ENCODE data around the gene UTF1. TPM values are rescaled to one million over a fixed set of nuclear protein-coding genes. Genes with fewer than 3 reads are reported as not detected.

Gene UTF1
- total and polyA plus RNA-seq, 2 experiments from 2014 or later: not detected

DNA sequence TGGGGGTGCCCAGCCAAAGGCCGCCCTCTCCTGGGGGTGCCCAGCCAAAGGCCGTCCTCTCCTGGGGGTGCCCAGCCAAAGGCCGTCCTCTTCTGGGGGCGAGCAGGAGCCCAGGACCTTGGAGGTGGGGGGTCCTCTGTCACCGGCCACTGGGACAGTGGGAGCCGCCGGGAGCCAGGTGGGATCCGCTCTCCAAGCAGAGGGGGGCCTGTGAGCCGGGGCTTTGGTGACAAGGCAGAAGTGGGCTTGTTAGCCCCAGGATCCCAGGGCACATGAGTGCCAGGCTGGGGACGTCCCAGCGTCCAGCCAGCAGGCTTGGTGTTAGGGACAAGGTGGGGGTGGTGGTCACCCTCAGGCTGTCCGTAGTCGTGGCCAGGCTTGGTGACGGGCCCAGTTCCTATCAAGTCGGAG, 29.4 kb upstream of the UTF1 start:
- H3K4me3 ChIP-seq: no peak overlapping the region
- H3K4me1 ChIP-seq (ENCODE audit: low read depth): no peaks in the 10 kb centered on the region
- no peak overlapping the region for H3K27ac ChIP-seq
- no peak for DNase-seq (ENCODE audit: low read depth in 1 of 2, low spot score in 1 of 2)
- no peaks in the 10 kb centered on the region for H3K9me3 ChIP-seq (ENCODE audit: low read depth)
- H3K36me3 ChIP-seq: no peaks in the 10 kb centered on the region
- TF ChIP-seq, protein P1, sequence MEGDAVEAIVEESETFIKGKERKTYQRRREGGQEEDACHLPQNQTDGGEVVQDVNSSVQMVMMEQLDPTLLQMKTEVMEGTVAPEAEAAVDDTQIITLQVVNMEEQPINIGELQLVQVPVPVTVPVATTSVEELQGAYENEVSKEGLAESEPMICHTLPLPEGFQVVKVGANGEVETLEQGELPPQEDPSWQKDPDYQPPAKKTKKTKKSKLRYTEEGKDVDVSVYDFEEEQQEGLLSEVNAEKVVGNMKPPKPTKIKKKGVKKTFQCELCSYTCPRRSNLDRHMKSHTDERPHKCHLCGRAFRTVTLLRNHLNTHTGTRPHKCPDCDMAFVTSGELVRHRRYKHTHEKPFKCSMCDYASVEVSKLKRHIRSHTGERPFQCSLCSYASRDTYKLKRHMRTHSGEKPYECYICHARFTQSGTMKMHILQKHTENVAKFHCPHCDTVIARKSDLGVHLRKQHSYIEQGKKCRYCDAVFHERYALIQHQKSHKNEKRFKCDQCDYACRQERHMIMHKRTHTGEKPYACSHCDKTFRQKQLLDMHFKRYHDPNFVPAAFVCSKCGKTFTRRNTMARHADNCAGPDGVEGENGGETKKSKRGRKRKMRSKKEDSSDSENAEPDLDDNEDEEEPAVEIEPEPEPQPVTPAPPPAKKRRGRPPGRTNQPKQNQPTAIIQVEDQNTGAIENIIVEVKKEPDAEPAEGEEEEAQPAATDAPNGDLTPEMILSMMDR (IDR thresholded peaks at IDR 0.05; ENCODE audit: low read depth, low read length): no peak
- H3K27me3 ChIP-seq: no peaks in the 10 kb centered on the region

DNA sequence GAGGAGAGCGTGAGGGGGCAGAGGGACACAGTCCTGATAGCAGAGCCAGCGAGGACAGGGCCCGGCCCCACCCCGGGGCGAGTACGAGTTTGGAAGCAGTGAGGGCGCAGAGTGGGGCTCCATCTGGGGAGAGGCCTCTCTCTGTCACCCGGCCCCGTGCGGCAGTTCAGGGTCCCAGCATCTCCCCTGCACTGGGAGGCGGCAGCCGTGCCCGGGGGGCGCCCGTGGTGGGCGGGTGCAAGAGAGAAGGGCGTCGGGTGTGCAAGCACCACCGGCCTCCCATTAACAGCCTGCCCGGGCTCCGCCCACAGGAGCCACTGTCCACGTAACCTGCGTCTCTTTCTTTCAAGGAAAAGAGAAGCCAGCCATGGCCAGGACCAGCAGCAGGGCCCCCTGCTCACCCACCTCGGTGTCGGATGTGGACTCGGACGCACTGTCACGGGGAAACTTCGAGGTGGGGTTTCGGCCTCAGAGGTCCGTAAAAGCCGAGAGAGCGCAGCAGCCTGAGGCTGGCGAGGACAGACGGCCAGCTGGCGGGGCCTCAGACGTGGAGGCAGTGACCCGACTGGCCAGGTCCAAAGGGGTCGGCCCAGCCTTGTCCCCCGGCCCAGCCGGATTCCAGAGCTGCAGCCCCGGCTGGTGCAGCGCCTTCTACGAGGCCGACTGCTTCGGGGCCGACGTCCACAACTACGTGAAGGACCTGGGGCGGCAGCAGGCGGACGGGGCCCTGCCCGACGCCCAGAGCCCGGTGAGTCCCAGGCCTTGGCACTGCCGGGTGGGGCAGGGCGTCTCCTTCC, 28.7 kb upstream of the UTF1 start:
- DNase-seq (ENCODE audit: low read depth in 1 of 2, low spot score in 1 of 2): no peak
- TF ChIP-seq, protein P1 (IDR thresholded peaks at IDR 0.05; ENCODE audit: low read depth, low read length): no peak
- no peak overlapping the region for H3K27ac ChIP-seq
- H3K36me3 ChIP-seq: no peaks in the 10 kb centered on the region
- no peaks in the 10 kb centered on the region for H3K27me3 ChIP-seq
- H3K4me1 ChIP-seq (ENCODE audit: low read depth): no peaks in the 10 kb centered on the region
- no peak overlapping the region for H3K4me3 ChIP-seq
- H3K9me3 ChIP-seq (ENCODE audit: low read depth): no peaks in the 10 kb centered on the region

DNA sequence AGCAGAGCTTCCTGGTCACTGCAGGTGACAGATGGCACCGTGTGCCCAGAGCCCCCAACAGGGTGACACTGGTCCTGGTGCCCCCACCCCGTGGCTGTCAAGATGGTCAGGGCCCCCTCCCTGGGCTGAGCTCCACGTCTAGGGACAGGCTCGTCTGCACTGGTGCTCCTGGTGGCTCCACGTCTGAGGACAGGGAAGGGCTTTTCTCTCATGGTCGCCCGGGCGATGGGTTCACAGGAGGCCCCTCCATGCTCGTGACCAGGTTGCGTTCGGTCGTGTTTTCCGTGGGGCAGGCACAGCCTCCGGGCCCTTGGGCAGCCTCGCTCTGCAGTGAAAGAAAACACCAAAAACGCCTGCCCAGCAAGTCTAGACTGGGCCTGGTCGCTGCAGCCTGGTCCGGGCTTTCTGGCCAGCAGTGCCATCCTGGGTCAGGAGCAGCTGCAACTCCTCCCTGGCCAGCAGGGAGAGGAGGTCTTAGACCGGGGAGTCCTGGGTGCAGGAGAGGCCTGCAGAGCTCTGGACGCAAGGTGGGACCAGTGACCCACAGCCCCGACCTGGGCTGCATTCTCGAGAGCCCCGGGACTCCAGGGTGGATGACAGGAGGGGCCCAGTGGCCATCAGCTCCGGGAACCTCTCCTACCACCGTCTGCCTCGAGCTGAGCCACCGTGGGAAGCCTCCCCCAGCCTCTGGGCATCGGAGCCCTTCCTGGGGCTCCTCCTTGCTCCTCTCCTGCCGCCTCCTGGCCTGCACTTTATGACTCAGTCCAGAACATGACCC, 27.9 kb upstream of the UTF1 start:
- Histone ChIP-seq H3K9me3 (ENCODE audit: low read depth) (no peaks in the 10 kb centered on the region), H3K27me3 (no peaks in the 10 kb centered on the region), H3K4me3 (no peak overlapping the region), H3K4me1 (ENCODE audit: low read depth) (no peaks in the 10 kb centered on the region), H3K36me3 (no peaks in the 10 kb centered on the region), H3K27ac (no peak overlapping the region)
- TF ChIP-seq, protein P1 (IDR thresholded peaks at IDR 0.05; ENCODE audit: low read depth, low read length): no peak
- no peak for DNase-seq (ENCODE audit: low read depth in 1 of 2, low spot score in 1 of 2)

DNA sequence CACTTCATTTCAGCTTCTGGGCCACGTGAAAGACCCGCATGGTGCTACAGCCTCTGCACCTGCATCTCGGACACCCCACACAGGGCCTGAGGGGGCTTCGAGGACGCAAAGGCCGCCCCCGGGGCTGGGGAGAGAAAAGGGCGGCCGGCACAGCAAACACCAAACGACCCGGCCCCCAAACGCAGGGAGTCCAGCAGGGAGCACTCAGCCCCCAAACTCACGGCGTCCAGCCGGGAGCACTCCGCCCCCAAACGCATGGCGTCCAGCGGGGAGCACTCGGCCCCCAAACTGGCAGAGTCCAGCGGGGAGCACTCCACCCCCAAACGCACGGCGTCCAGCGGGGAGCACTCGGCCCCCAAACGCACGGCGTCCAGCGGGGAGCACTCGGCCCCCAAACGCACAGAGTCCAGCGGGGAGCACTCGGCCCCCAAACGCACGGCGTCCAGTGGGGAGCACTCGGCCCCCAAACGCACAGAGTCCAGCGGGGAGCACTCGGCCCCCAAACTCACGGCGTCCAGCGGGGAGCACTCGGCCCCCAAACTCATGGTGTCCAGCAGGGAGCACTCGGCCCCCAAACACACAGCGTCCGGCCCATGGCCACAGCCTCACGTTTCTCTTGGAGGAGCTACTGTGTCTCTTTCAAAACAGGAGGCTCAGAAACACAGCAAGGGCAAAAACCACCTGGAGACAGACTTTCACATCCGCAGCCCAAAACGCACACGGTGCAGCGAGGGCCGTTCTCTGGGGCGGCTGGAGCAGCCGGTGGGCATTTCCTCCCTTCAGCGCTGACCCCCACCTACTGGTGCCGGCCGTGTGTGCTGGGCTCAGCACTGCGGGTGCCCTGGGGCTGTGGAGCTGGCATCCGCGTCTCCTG, 27.0 kb upstream of the UTF1 start:
- Histone ChIP-seq H3K27me3 (no peaks in the 10 kb centered on the region), H3K36me3 (no peaks in the 10 kb centered on the region), H3K27ac (no peak overlapping the region), H3K9me3 (ENCODE audit: low read depth) (no peaks in the 10 kb centered on the region), H3K4me1 (ENCODE audit: low read depth) (no peaks in the 10 kb centered on the region), H3K4me3 (no peak overlapping the region)
- no peak for DNase-seq (ENCODE audit: low read depth in 1 of 2, low spot score in 1 of 2)
- TF ChIP-seq, protein P1 (IDR thresholded peaks at IDR 0.05; ENCODE audit: low read depth, low read length): no peak

DNA sequence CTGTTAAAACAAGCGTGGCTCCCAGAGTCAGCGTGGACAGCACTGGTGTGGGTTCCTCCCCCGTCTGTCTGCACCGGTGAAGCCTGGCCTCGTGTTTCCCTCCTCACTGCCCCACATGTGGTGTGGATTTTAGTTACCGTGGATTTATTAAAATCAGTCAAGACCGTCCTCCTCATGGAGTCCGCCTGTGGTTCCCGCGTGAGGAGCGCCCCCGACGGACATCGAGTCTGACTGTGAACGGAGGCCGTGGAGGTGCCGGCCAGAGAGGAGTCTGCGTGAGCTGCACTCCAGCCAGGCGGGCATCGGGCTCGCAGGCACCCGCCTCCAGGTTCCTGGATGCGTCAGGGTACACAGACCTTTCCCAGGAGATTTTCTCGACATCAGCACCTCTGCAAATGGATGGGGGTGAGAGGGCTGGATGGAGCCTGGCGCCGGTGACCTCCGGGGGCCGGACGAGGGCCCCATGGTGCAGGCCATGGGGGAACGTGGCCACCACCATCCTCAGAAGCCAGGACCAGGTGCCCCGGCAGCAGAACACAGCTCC, 26.3 kb upstream of the UTF1 start:
- H3K27me3 ChIP-seq: no peaks in the 10 kb centered on the region
- TF ChIP-seq, protein P1 (IDR thresholded peaks at IDR 0.05; ENCODE audit: low read depth, low read length): no peak
- no peaks in the 10 kb centered on the region for H3K4me1 ChIP-seq (ENCODE audit: low read depth)
- no peaks in the 10 kb centered on the region for H3K36me3 ChIP-seq
- H3K27ac ChIP-seq: no peak overlapping the region
- H3K4me3 ChIP-seq: no peak overlapping the region
- no peaks in the 10 kb centered on the region for H3K9me3 ChIP-seq (ENCODE audit: low read depth)
- no peak for DNase-seq (ENCODE audit: low read depth in 1 of 2, low spot score in 1 of 2)
